Vagina (tissue), 2 donors: ENCODE results near the gene CCDC60.

Experiments
- CTCF ChIP-seq, 3 experiments: fragments of 450-650 bp in 2 of 3; fragments of 200-600 bp in 1 of 3; sonication (generic) in 1 of 3; IDR thresholded peaks; one replicate each; pipeline ENCODE4 v1.5.1; 2017 to 2019; ENCODE audit warnings: antibody characterized with exemption in 3 of 3, mild to moderate bottlenecking in 2 of 3, moderate library complexity in 2 of 3
- POLR2A ChIP-seq, 2 donors: fragments of 450-650 bp; IDR thresholded peaks; one replicate each; pipeline ENCODE4 v1.6.1; 2017; ENCODE audit warnings: antibody characterized with exemption in 2 of 2, mild to moderate bottlenecking in 2 of 2, moderate library complexity in 2 of 2
- POLR2AphosphoS5 ChIP-seq, 2 donors: sonication (generic); formaldehyde crosslinking; IDR thresholded peaks; one replicate each; pipeline ENCODE4 v1.9.0; 2017; ENCODE audit warnings: antibody characterized with exemption in 2 of 2, mild to moderate bottlenecking in 2 of 2, low read depth in 1 of 2; ENCODE audit not compliant: insufficient read depth in 1 of 2

GRCh38 chr12:119540476-119540875, 205.9 kb downstream of the CCDC60 start:
- no peak for TF ChIP-seq CTCF (IDR thresholded peaks at IDR 0.05)
- no peak for TF ChIP-seq POLR2A (IDR thresholded peaks at IDR 0.05)
- no peak for TF ChIP-seq POLR2AphosphoS5 (IDR thresholded peaks at IDR 0.05; ENCODE audit: insufficient read depth in 1 of 2, low read depth in 1 of 2)
